NCI-H524 treated with DMSO at 0.1 percent for 48 hours (cell line): Measurements from ENCODE around the gene NSUN2.

Experiments used
- DNase-seq: peaks from one replicate; lab custom pipeline; 2025; lab: John Stamatoyannopoulos, UW

Gene NSUN2

GRCh38 chr5:6604341-6604740 lies 28.5 kb downstream of the NSUN2 start:
- no peak for DNase-seq

- DNase-seq, result no peak
Measured at GRCh38 chr5:6603643-6604042, 29.2 kb downstream of the NSUN2 start.

GRCh38 chr5:6602441-6602840 lies 30.4 kb downstream of the NSUN2 start:
- no peak for DNase-seq

GRCh38 chr5:6601816-6602215 lies 31.0 kb downstream of the NSUN2 start:
- DNase-seq, result no peak

- DNase-seq, result no peak
Measured at GRCh38 chr5:6601271-6601670, 31.6 kb downstream of the NSUN2 start.

- no peak for DNase-seq
Measured at GRCh38 chr5:6599739-6600138, 33.1 kb downstream of the NSUN2 start.

GRCh38 chr5:6598351-6598900 lies 34.4 kb downstream of the NSUN2 start:
- DNase-seq, result no peak

GRCh38 chr5:6597557-6597956 lies 35.3 kb downstream of the NSUN2 start:
- DNase-seq, result no peak

- no peak for DNase-seq
Measured at GRCh38 chr5:6596388-6596787, 36.5 kb downstream of the NSUN2 start.

- DNase-seq, result no peak
Measured at GRCh38 chr5:6595405-6595804, 37.4 kb downstream of the NSUN2 start.

GRCh38 chr5:6594066-6594465 lies 38.8 kb downstream of the NSUN2 start:
- no peak for DNase-seq

GRCh38 chr5:6593148-6594016 lies 39.5 kb downstream of the NSUN2 start:
- no peak for DNase-seq

- no peak for DNase-seq
Measured at GRCh38 chr5:6592601-6593000, 40.2 kb downstream of the NSUN2 start.

- DNase-seq, result no peak
Measured at GRCh38 chr5:6591671-6592288, 41.1 kb downstream of the NSUN2 start.

GRCh38 chr5:6590581-6590980 lies 42.3 kb downstream of the NSUN2 start:
- DNase-seq, result no peak

- DNase-seq, result no peak
Measured at GRCh38 chr5:6587171-6587570, 45.7 kb downstream of the NSUN2 start.

GRCh38 chr5:6586647-6587042 lies 46.2 kb downstream of the NSUN2 start:
- DNase-seq, result no peak

GRCh38 chr5:6585939-6586646 lies 46.8 kb downstream of the NSUN2 start:
- DNase-seq, result no peak

GRCh38 chr5:6585168-6585567 lies 47.7 kb downstream of the NSUN2 start:
- no peak for DNase-seq

GRCh38 chr5:6584727-6585126 lies 48.1 kb downstream of the NSUN2 start:
- DNase-seq, result no peak

GRCh38 chr5:6584101-6584645 lies 48.7 kb downstream of the NSUN2 start:
- DNase-seq, result no peak
